GM06990 (cell line): ENCODE results near the gene TSPAN11.
"Not testable (repeated sequence)": the region's sequence is repeated elsewhere in the genome, so short reads cannot be mapped to it uniquely, and the experiment has no call there.

Experiments used
- DNase-seq: peaks from one replicate; pipeline ENCODE4 v3.0.0-alpha.2; 2011; ENCODE audit not compliant: insufficient read length; ENCODE audit errors: extremely low read depth
- H3K27me3 ChIP-seq: replicated peaks from 2 replicates; pipeline ENCODE4 v1.6.0; 2011; ENCODE audit warnings: low read length; ENCODE audit not compliant: control insufficient read depth, insufficient read depth
- H3K36me3 ChIP-seq: 2 replicates; pipeline ENCODE4 v1.5.1; 2011; ENCODE audit warnings: low read length; ENCODE audit not compliant: control insufficient read depth, insufficient read depth
- H3K4me3 ChIP-seq: replicated peaks from 2 replicates; pipeline ENCODE4 v1.5.1; 2011; ENCODE audit warnings: low read depth, mild to moderate bottlenecking, control low read depth, low read length
- TF ChIP-seq, protein P1 (sequence below): IDR thresholded peaks from 2 replicates; pipeline ENCODE4 v1.5.1; 2011; ENCODE audit warnings: low read length, control low read depth, mild to moderate bottlenecking, inconsistent platforms; ENCODE audit not compliant: insufficient read depth, poor library complexity, severe bottlenecking

Gene TSPAN11

DNA sequence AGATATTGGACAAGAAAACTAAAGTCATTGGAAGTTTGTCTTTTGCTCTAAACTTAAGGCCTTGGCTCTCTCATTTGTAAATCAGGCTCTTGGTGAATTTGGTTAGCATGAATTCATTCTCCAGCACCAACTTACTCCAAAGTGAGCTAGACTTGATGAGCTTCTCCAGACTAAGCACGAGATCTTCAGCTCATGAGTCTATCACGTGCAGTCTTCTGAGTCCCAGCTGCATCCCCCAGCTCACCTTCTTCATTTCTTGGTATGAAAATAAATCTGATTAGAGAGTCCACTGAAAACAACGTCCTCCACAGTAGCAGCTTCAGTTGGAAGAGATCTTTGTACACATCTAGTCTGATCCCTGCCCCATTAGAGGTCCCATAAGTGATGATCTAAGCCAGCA lies 94.6 kb downstream of the TSPAN11 start:
- Histone ChIP-seq H3K36me3 (no peaks in the 10 kb centered on the region), H3K27me3 (no peaks in the 10 kb centered on the region; the same call in 1 of the 2 replicates), H3K4me3 (no peak overlapping the region)
- no peak for DNase-seq
- TF ChIP-seq, protein P1, sequence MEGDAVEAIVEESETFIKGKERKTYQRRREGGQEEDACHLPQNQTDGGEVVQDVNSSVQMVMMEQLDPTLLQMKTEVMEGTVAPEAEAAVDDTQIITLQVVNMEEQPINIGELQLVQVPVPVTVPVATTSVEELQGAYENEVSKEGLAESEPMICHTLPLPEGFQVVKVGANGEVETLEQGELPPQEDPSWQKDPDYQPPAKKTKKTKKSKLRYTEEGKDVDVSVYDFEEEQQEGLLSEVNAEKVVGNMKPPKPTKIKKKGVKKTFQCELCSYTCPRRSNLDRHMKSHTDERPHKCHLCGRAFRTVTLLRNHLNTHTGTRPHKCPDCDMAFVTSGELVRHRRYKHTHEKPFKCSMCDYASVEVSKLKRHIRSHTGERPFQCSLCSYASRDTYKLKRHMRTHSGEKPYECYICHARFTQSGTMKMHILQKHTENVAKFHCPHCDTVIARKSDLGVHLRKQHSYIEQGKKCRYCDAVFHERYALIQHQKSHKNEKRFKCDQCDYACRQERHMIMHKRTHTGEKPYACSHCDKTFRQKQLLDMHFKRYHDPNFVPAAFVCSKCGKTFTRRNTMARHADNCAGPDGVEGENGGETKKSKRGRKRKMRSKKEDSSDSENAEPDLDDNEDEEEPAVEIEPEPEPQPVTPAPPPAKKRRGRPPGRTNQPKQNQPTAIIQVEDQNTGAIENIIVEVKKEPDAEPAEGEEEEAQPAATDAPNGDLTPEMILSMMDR, result no peak

- no peaks in the 10 kb centered on the region; the same call in 1 of the 2 replicates for H3K27me3 ChIP-seq
- H3K4me3 ChIP-seq, result no peak overlapping the region
- TF ChIP-seq, protein P1, result no peak
- DNase-seq, result no peak
- H3K36me3 ChIP-seq, result no peaks in the 10 kb centered on the region
Observed at GRCh38 chr12:31021809-31022494, 95.4 kb downstream of the TSPAN11 start.

DNA sequence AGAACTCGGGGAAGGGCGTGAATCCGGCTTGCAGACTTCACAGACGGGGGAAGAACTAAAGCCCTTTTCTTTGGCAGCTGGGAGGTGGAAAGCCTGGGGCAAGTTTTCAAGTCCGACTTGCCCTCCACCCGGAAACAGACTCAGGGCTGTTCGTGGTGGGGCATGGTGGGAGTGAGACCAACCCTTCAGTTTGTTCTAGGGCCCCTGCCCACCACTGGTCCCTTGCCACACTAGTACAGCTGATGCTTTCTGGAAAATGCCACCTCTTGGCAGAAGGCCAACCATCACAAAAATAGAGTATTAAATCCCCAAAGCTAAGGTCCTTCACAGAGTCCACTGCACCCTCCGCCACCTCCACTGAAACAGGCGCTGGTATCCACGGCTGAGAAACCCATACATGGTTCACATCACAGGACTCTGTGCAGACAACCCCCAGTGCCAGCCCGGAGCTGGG lies 96.8 kb downstream of the TSPAN11 start:
- no peaks in the 10 kb centered on the region for H3K36me3 ChIP-seq
- no peaks in the 10 kb centered on the region for H3K27me3 ChIP-seq
- no peak for DNase-seq
- TF ChIP-seq, protein P1, result no peak
- no peak overlapping the region for H3K4me3 ChIP-seq

DNA sequence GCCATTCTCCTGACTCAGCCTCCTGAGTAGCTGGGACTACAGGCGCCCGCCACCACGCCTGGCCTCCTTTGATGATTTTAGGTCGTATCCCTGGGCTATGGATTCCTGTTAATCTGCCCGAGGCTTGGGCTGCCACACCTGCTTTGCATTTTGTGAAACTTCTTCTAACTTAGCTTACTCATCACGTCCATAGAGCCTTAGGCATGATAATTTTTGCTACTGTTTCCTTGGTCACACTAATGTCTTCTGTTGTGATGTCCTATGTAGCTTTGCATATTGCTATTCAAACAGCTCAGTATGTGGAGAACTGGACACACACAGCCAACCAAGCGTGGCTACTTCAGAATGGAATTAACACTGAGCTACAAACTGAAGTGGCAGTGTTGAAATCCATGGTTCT lies 99.7 kb downstream of the TSPAN11 start:
- no peak overlapping the region for H3K4me3 ChIP-seq
- TF ChIP-seq, protein P1, result no peak
- DNase-seq, result no peak
- H3K27me3 ChIP-seq, result no peaks in the 10 kb centered on the region
- no peaks in the 10 kb centered on the region for H3K36me3 ChIP-seq

- H3K27me3 ChIP-seq, H3K4me3 ChIP-seq, H3K36me3 ChIP-seq, DNase-seq: not testable (repeated sequence)
Observed at GRCh38 chr12:31027006-31027405, 100.5 kb downstream of the TSPAN11 start.

- no peaks in the 10 kb centered on the region for H3K36me3 ChIP-seq
- TF ChIP-seq, protein P1, result no peak
- no peak overlapping the region for H3K4me3 ChIP-seq
- no peaks in the 10 kb centered on the region; the same call in 1 of the 2 replicates for H3K27me3 ChIP-seq
- no peak for DNase-seq
Observed at GRCh38 chr12:31029468-31029867, 102.9 kb downstream of the TSPAN11 start.
